ENCODE data around the gene LY6G5C.

GRCh38 chr6:31690231-31691077 is 9.6 kb upstream of the LY6G5C start:
- TF ChIP-seq CTCF (CRISPR knock-in tag; IDR thresholded peaks at IDR 0.05) (no peak), ZBTB20 (CRISPR knock-in tag; IDR thresholded peaks at IDR 0.05; ENCODE audit: borderline replicate concordance, low read depth) (no peak), ZNF639 (CRISPR knock-in tag; conservative IDR thresholded peaks at IDR 0.05) (no peak), ZNF609 (CRISPR knock-in tag; IDR thresholded peaks at IDR 0.05; ENCODE audit: borderline replicate concordance) (no peak), RBAK (CRISPR knock-in tag; IDR thresholded peaks at IDR 0.05) (no peak), ZNF253 (CRISPR knock-in tag; IDR thresholded peaks at IDR 0.05; ENCODE audit: borderline replicate concordance) (no peak), NFIC (IDR thresholded peaks at IDR 0.05; ENCODE audit: low read length) (no peak), NR3C1 (CRISPR knock-in tag; IDR thresholded peaks at IDR 0.05) (no peak), ZFAT (CRISPR knock-in tag; conservative IDR thresholded peaks at IDR 0.05) (no peak), SP1 (IDR thresholded peaks at IDR 0.05) (no peak), SP1 (CRISPR knock-in tag; IDR thresholded peaks at IDR 0.05) (no peak), JUND (CRISPR knock-in tag; IDR thresholded peaks at IDR 0.05) (no peak), SETDB1 (CRISPR knock-in tag; IDR thresholded peaks at IDR 0.05; ENCODE audit: borderline replicate concordance) (no peak), ZNF776 (CRISPR knock-in tag; IDR thresholded peaks at IDR 0.05) (no peak), ZNF10 (CRISPR knock-in tag; IDR thresholded peaks at IDR 0.05; ENCODE audit: borderline replicate concordance, low read depth) (no peak)
